ENCODE data around the gene MON2. TPM values are rescaled to one million over a fixed set of nuclear protein-coding genes. Genes with fewer than 3 reads are reported as not detected.

Gene MON2
- total RNA-seq, 4 donors from 2014 or later: 36.1 to 92.9 (median 42.8) TPM

DNA sequence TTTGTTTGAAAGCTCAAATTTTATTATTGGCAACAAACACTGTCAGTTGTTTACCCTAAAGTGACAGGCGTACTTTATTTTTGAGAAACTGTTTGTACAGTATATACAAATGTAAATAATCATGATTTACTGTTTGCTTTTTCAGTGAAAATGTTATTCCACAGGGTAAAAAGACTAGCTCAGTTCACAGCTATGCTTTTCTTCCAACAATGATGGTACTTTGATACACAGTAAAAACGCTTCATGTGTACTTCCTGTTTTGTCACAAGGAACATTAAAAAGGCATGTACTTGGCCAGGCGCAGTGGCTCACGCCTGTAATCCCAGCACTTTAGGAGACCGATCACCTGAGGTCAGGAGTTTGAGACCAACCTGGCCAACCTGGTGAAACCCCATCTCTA is 53.7 kb downstream of the MON2 start:
- H3K4me3 ChIP-seq (ENCODE audit: low read depth, poor library complexity, severe bottlenecking): no peak overlapping the region
- WGBS, 2 donors: 92 to 93% methylated on average over 5 of the region's 5 CpGs
- TF ChIP-seq CTCF (IDR thresholded peaks at IDR 0.05) (no peak), POLR2A (IDR thresholded peaks at IDR 0.05) (no peak)
- no peak for DNase-seq (ENCODE audit: low spot score in 2 of 2)
- intact Hi-C loops (cut with DNase I; ENCODE audit: low total_unique reads): no loop called here

DNA sequence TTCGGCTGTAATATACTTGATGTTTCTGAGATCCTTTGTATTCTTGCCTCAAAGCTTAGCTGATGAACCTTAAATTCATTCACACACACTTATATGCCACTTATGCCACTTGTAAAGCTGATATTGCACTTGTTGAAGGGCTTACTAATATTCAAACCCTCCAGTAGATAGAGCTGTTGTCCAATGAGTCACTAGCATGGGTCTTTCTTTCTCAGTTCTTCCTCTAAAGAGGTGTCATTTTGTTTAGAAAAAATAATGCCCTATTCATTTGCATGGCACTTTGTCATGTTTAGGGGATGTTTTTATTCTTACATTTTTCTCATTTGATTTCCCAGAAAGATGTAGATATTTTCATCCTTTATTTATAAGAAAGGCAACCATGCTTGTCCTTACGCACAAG is 56.4 kb downstream of the MON2 start:
- TF ChIP-seq CTCF (IDR thresholded peaks at IDR 0.05) (no peak), POLR2A (IDR thresholded peaks at IDR 0.05) (no peak)
- no peak for DNase-seq (ENCODE audit: low spot score in 2 of 2)
- WGBS, 2 donors: 93 to 98% methylated on average over 2 of the region's 2 CpGs
- no peak overlapping the region for H3K4me3 ChIP-seq (ENCODE audit: low read depth, poor library complexity, severe bottlenecking)
- intact Hi-C loops (cut with DNase I; ENCODE audit: low total_unique reads): no loop called here

DNA sequence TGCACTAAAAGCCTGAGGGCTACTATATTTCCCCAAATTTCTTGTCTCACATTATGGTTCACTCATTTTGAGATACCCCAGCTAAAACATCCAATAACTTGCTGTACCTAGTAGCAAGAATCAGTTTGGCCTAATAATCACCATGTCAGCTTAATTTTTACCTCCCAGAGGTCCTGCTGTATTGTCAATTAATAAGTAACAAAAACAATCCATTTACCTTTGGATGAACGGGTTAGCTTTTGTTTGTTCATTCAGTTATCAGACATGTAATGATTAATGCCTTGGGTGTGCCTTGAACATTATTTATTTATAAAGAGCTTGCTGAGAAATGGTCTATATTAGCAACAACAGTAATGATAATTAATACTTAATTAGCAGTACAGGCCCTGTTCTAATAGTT is 57.0 kb downstream of the MON2 start:
- 62 to 86% methylated on average over 1 of the region's 1 CpG for WGBS, 2 donors
- TF ChIP-seq CTCF (IDR thresholded peaks at IDR 0.05) (no peak), POLR2A (IDR thresholded peaks at IDR 0.05) (no peak)
- H3K4me3 ChIP-seq (ENCODE audit: low read depth, poor library complexity, severe bottlenecking): no peak overlapping the region
- no peak for DNase-seq (ENCODE audit: low spot score in 2 of 2)
- intact Hi-C loops (cut with DNase I; ENCODE audit: low total_unique reads): no loop called here

- no peak for TF ChIP-seq CTCF (IDR thresholded peaks at IDR 0.05)
- no peak for TF ChIP-seq POLR2A (IDR thresholded peaks at IDR 0.05)
- intact Hi-C loops (cut with DNase I; ENCODE audit: low total_unique reads): no loop called here
- DNase-seq (ENCODE audit: low spot score in 2 of 2): no peak
- no peak overlapping the region for H3K4me3 ChIP-seq (ENCODE audit: low read depth, poor library complexity, severe bottlenecking)
Measured at GRCh38 chr12:62525271-62525670, 58.6 kb downstream of the MON2 start.

- no peak for TF ChIP-seq CTCF (IDR thresholded peaks at IDR 0.05)
- no peak for TF ChIP-seq POLR2A (IDR thresholded peaks at IDR 0.05)
- DNase-seq (ENCODE audit: low spot score in 2 of 2): no peak
- WGBS, 2 donors: 97% methylated on average over 1 of the region's 1 CpG
- intact Hi-C loops (cut with DNase I; ENCODE audit: low total_unique reads): no loop called here
- H3K4me3 ChIP-seq (ENCODE audit: low read depth, poor library complexity, severe bottlenecking): no peak overlapping the region
Measured at GRCh38 chr12:62530596-62530995, 64.0 kb downstream of the MON2 start.

- intact Hi-C loops (cut with DNase I; ENCODE audit: low total_unique reads): no loop called here
Measured at GRCh38 chr12:62532333-62532732, 65.7 kb downstream of the MON2 start.

More at GRCh38 chr12:62532333-62532732, 65.7 kb downstream of the MON2 start:
- DNase-seq (ENCODE audit: low spot score in 2 of 2): no peak
- 82 to 96% methylated on average over 3 of the region's 3 CpGs for WGBS, 2 donors
- H3K4me3 ChIP-seq (ENCODE audit: low read depth, poor library complexity, severe bottlenecking): no peak overlapping the region
- TF ChIP-seq CTCF (IDR thresholded peaks at IDR 0.05) (no peak), POLR2A (IDR thresholded peaks at IDR 0.05) (no peak)

Measured in lower leg skin (tissue), 4 donors.